Measurements from ENCODE around the gene PSTPIP2.
"Not testable (repeated sequence)": the region's sequence is repeated elsewhere in the genome, so short reads cannot be mapped to it uniquely, and the experiment has no call there.

The PSTPIP2 gene

DNA sequence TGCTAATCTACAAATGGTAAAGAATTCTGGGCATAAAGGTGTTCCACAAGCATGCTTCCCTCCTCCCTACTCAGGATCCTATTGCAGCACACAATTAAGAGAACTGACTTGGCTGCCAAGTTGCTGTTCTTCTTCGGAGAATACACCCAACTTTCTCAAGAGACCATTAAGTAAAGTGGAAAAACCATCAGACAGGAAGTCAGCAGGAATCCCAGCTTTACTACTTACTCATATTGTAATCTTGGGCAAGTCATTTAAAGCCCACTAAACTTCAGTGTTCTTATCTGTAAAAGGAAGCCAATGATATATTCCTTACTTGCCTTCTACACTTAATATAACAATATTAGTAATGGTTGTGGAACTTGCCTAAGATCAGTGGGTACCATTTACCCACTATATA lies 37.8 kb downstream of the PSTPIP2 start:
- DNase-seq = no peak

DNA sequence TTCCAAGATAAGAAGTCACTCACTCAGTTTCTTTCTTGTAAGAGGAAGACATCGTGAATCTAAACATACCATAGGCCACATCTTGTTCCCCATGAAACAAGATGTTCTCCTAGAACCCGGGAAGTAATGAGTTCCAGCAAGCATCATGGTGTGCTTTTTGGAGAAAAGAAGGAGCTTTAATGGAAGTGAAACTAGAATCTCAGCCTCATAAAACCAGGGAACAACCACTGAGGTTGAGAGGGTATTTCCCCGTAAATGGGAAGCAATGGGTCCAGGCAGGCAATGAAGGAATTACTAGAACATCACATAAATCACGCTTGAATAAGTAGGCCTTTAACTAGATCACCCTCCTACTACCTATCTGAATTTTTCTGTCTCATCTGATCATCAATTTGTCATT lies 40.3 kb downstream of the PSTPIP2 start:
- DNase-seq = no peak

DNA sequence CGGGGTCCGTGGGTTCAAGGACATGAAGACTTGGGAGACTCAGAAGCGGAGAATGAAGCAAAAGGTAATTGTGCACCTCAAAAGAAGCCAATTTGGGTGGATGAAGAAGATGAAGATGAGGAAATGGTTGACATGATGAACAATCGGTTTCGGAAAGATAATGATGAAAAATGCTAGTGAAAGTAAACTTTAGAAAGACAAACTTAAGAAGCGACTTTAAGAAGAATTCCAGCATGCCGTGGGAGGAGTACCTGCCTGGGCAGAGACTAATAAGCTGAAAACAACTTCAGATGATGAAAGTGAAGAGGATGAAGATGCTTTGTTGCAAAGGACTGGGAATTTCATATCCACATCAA lies 43.5 kb downstream of the PSTPIP2 start:
- DNase-seq = no peak

- DNase-seq = no peak
These were observed 52.1 kb downstream of the PSTPIP2 start for GRCh38 chr18:46019936-46020335.

DNA sequence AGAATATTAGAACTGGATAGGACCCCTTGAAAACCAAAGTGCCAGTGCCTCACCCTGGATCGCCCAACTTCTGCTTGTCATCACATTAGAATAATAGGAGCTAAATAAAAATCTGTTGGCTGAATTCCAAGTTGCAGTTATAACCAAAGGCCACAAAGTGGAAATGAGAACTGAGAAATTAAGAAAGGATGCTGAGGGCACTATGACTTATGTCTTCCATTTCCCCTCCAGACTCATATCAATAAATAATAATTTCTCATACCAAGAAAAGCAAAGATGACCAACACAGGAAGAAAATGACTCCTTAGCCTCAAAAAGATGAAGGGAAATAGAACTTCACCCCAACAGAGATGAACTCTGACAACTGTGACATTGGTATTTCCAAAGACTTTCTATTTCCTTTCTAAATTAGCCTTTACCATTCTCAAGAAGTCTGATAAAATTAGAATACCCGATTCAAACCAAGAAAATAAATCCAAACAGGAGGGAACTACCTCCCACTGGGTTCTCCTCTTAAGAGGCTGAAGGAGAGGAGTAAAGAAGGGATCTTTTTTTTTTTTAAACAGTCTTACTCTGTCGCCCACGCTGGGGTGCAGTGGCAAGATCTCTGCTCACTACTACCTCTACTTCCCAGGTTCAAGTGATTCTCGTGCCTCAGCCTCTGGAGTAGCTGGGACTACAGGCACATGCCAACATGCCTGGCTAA lies 58.4 kb downstream of the PSTPIP2 start:
- no peak for DNase-seq

- no peak for DNase-seq
These were observed 61.4 kb downstream of the PSTPIP2 start for GRCh38 chr18:46010676-46011075.

DNA sequence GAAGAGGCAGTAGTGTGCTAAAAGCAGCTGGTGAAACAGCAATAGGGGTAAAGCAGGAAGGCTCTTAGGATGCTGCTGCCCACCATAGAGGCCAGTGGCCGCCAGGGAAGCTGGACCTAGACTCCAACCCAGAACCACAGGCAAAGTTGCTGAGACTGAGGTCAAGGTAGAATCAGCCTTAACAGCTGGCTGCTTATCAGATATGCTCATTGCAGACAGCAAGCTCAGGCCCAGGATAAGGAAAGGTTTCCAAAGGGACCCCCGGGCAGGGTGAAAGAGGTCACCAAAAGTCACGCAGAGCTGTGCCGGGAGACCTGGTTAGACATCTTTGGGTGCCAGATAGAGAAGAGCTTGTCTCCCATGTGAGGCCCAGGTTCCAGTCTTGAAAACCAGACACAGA lies 62.0 kb downstream of the PSTPIP2 start:
- DNase-seq = no peak

- DNase-seq = no peak
These were observed 62.8 kb downstream of the PSTPIP2 start for GRCh38 chr18:46009125-46009840.

- no peak for DNase-seq
These were observed 63.5 kb downstream of the PSTPIP2 start for GRCh38 chr18:46008531-46008930.

DNA sequence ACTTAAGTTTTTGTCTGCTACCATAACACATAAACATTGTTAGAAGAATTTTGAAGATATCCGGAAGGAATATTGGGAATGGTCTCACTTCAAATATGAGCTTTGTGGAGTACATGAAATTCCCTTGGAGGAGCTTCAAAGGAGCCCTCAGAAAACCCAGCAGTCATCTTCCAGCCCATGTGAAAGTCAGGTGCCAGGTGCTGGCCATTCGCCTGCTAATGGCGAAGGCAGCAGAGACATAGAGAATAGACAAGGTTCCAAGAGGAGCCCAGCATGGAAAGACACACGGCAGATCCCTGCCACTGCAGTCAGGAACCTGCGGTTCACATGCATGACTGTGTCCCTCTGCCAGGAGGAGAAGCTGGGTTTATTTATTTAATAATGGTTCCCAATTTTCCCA lies 64.9 kb downstream of the PSTPIP2 start:
- no peak for DNase-seq

GRCh38 chr18:46002934-46003333 lies 69.1 kb downstream of the PSTPIP2 start:
- DNase-seq = no peak

- DNase-seq = no peak
These were observed 70.2 kb downstream of the PSTPIP2 start for GRCh38 chr18:46001892-46002291.

GRCh38 chr18:46001074-46001473 lies 71.0 kb downstream of the PSTPIP2 start:
- no peak for DNase-seq

GRCh38 chr18:45999536-45999935 lies 72.5 kb downstream of the PSTPIP2 start:
- DNase-seq = no peak

DNA sequence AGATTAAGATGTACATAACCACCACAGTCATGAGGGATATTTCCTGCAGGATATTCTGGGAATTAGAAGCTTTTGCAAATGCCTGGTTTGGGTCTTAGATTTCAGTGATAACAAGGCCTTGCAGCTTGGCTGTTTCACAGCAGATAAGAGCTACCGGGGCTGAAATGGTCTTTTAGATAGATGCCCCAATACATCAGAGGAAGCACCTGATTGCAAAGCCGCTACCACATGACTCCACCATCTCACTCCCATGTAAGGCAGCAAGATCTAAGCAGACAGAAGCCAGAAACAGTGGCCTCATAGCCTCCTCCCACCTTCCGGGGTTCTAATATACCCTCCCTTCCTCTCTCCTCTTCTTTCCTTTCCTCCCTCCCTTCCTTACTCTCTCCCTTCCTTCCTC lies 73.8 kb downstream of the PSTPIP2 start:
- DNase-seq = no peak

- no peak for DNase-seq
These were observed 74.3 kb downstream of the PSTPIP2 start for GRCh38 chr18:45997700-45998151.

DNA sequence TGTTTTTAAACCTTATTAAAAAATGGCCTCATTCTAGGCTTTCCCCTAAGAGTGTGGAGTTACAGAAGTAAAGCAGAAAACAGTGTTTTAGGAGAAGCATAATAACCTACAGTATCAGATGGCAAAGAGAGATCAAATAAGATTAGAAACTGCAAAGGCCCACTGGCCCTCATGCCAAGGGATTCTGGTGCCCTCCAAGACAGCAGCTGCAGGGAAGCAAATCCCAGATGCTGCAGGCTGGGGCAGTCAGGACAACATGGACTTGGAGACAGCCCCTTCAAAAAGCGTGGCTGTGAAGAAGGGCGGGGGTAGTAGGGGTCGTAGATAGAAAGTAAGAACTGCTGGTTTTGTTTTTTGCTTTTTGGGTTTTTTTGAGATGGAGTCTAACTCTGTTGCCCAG lies 76.6 kb downstream of the PSTPIP2 start:
- DNase-seq = no peak

DNA sequence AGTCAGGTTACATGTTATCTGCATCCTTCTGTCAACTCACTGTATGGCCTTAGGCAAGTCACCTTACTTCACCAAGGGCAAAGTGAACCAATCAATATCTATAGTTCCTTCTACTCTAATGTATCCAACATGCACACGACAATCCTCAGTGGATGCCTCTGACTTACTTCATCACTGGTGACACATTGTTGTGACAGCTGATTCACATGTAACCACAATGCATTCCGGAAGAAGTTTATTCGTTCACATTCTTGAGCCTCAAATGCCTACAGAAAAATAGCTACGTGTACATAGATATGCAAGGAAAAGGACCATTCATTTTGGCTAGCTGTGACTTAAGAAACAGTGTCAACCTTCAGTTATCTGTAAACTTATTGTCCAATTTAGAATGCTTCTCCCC lies 78.6 kb downstream of the PSTPIP2 start:
- no peak for DNase-seq

DNA sequence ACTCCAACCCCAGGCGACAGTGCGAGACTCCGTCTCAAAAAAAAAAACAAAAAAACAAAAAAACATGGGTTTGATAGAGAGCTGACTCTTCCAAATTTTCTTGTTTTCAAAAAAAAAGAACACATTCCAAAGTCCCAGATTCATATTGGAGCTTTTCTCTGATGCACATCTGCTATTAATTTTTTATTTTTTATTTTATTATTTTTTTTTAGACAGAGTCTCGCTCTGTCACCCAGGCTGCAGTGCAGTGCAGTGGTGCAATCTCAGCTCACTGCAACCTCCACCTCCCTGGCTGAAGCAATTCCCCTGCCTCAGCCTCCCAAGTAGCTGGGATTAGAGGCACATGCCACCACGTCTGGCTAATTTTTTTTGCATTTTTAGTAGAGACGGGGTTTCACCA lies 79.5 kb downstream of the PSTPIP2 start:
- not testable (repeated sequence) for DNase-seq

DNA sequence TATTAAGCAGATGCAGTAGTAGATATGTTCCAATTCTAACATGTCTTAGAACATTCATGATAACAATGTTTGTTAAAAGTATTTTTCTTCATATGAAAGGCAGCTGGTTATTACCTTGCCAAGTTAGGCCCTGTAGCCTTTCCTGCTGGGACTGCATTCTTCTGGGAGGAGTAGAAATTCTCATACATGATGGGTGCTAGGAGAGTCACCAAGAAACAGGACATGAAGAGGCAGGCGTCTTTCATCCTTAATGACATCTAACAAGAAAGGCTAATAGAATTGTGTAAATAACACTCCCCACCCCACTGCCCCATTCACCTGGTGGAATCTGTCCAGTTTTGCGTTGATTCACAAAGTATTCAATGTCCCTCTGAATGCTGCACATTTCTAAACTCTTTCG lies 80.3 kb downstream of the PSTPIP2 start:
- DNase-seq = no peak

- DNase-seq = no peak
These were observed 87.4 kb downstream of the PSTPIP2 start for GRCh38 chr18:45984546-45985235.

GRCh38 chr18:45981821-45982220 lies 90.2 kb downstream of the PSTPIP2 start:
- no peak for DNase-seq

DNA sequence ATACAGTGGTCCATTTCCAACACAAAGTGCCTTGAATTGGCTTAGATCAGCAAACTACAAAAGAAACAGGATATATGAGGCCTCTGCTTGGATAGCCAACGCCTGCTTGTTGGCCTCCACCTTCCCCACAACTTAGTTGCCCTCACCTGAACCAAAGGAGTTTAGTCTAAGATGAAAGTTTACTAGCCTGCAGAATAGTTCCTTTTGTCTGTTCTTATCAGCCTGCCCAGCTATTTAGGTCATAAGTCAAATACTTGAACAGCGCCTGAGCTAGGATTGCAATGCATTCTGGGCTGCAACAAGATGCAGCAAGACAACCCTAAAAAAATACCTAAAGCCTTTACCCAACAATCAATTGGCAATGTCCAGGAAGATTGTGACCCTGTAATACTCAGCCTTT lies 91.8 kb downstream of the PSTPIP2 start:
- DNase-seq = no peak

DNA sequence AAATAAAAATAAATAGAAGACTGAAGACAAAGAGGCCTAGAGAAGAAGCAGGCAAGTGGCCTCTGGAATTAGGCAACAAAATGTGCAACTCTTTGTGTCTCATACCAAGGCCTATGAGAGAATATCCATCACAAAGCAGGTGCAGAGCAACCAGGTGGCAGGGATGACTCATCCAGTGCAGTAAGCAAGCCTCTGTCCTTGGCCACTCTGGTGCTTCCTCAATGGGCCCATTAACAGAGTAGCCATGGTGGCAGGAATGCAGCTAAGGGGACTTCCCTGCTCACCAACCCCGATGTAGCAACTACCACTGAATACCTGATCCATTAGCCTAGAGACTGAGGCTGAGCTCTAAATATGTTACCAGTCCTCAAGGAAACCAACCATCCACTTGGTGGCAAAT lies 94.0 kb downstream of the PSTPIP2 start:
- no peak for DNase-seq

Data from NCI-H187 (cell line).